IPS DF 19.7 (cell line): ENCODE data around the gene DSCAM.
"Not testable (repeated sequence)": the region's sequence is repeated elsewhere in the genome, so short reads cannot be mapped to it uniquely, and the experiment has no call there.

ENCODE experiments used
- DNase-seq: peaks from one replicate; pipeline ENCODE4 v3.0.0-alpha.2; 2013; ENCODE audit warnings: low read depth, low spot score

DSCAM gene

DNA sequence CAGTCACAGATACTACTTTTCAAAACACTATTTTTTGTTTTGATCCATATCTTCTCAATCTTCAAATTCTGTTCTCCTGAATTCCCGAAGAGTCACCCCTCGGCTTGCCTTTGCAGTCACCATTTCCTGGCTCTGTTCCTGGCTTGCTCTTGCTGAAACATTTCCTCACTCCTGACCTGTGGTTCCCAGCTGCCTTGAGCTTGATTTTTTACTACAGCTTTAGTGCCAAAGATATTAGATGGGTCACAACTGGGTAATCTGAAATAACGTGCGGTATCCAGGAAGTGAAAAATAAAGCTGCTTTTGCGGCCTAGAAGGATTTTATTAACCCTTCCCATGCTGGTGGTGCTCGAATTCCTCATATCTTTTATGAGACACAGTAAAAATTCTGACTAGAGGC is 660.9 kb downstream of the DSCAM start:
- no peak for DNase-seq

DNA sequence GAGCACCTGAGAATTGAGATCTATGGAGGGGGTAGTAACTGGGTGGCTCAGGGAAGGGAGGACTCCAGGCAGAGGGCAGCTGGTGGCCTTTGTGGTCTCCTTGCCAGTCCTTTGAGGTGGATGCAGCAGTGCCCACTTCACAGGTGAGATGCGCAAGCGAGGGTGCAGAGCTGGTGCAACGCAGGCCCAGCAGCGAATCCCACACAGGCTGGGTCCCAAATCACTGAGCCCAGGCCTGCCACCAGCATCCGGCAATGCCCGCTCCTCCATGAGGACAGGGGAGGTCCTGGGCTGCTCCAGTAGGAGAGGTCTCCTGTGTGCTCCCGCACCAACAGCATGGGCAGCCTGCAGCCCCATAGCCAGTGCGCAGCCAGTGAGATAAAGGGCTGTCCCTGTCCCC is 661.8 kb downstream of the DSCAM start:
- DNase-seq: no peak

DNA sequence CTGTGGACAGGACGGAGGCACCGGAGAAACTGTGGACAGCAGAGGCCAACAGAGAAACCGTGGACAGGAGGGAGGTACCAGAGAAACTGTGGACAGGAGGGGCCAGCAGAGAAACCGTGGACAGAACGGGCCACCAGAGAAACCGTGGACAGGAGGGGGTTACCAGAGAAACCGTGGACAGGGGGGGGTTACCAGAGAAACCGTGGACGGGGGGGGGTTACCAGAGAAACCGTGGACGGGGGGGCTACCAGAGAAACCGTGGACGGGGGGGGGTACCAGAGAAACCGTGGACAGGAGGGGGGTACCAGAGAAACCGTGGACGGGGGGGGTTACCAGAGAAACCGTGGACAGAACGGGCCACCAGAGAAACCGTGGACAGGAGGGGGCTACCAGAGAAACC is 664.5 kb downstream of the DSCAM start:
- DNase-seq: not testable (repeated sequence)

DNA sequence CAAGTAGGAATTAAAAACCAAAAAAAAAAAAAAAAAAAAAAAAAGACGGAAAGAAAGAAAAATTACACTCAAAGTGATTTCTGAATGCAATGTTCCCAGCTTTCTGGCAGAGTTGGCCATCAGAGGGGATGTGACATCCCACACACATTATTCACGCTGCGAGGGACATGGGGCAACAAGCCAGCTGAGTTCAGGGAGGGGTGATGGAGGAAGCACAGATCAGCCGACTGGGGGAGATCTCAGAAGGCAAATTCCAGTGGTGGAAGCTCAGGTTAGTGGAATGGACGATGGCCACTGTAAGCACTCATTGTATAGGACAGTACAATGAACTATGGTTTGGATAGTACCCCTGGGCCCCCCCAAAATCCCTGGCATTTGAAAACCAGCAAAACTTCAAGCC is 667.8 kb downstream of the DSCAM start:
- no peak for DNase-seq

DNA sequence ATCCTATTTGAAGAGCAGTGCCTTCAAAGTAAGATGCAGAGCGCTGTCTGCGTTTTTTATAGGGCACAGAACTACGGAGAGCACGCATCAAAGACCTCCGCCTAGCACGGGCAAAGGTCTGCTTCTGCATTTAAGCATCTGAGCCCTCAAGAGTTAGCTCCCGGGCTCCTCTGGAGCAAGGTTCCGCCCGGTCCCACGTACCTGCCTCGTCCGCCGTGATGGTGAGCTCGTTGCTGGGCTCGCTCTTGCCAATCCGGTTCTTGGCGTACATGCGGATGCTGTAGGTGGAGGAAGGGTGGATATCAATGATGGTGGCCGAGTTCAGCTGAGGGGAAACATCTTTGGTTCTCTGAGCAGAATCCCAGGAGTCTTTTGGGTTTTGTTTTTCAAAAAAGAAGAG is 668.2 kb downstream of the DSCAM start:
- no peak for DNase-seq

DNA sequence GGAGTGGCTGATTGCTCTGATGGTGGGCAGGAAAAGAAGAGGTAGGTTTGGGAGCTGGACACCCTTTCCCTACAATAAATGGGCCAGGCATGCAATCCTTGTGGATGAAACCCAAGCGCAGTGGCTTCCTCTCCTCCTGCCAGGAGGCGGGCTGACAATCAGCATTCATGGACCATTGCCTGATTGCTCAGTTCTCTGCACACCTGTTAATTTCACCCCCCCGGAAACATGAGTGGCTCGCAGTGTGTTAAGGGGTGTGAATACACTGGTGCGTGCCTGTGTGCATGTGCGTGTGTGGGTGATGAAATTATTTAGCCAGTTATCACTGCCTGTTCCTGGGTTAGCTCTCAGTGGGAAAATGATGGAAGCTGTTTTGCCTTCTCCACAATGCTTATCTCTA is 669.0 kb downstream of the DSCAM start:
- no peak for DNase-seq

GRCh38 chr21:40176724-40177123 is 670.2 kb downstream of the DSCAM start:
- no peak for DNase-seq

- DNase-seq: no peak
Measured at GRCh38 chr21:40173816-40174215, 673.1 kb downstream of the DSCAM start.

- DNase-seq: no peak
Measured at GRCh38 chr21:40169971-40170370, 677.0 kb downstream of the DSCAM start.

GRCh38 chr21:40166291-40166843 is 680.6 kb downstream of the DSCAM start:
- no peak for DNase-seq

- DNase-seq: no peak
Measured at GRCh38 chr21:40165773-40166070, 681.2 kb downstream of the DSCAM start.

DNA sequence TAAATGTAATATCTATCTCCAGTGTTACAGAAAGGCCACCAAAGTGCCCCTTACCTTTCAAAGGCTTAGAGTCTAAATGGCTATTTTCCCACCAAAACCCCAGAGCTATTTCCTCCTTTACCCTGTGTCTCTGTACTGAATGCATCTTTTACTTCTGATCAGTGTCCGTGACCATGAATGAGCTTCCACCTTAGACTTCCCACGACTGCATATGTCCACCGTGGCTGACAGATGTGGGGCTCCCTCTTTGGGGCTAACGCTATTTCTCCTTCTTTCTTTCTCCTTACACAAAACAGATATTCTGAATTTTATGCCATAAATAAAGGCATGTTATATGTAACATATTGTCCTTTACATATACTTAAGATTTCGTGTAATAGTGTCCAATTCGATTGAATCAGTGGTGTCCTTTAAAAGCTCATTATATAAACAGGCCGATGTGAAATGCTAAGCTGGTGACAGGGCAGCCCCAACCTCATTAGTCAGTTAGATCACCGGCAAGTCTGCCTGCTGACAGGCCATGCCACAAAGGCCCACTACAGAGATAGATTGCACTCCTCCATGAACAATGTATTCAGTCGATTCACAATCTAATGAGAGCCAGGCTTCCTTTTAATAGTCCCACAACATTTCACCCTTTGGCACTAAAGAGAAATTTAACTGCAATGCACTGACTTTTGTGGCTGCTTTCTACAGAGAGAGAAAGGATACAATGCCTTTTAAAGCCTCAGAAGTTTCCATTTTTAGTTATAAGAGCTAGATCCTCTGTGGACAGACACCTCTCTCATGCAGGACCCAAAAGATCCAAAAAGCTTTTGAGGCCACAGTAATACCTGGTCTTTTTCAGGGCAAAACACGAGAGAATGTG is 681.8 kb downstream of the DSCAM start:
- DNase-seq: no peak

GRCh38 chr21:40162075-40162474 is 684.9 kb downstream of the DSCAM start:
- DNase-seq: no peak

DNA sequence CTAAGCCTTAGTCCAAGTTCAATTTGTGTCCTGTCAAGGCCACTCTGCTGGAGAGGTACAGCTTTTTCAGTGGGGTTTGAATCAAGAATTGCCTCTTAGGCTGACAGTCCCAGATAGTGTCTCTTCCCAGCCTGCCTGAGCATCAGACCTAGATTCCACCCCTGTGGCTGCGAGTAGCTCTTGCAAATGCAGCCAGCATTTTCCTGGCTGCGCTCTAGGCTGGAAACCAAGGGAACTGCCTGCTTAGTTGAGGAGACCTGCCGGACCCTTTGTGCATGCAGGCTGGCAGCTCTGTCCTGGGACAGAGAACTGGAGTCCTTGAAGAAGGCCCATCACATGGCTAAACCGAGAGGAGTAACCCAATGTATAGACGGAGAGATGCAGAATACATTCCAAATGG is 686.0 kb downstream of the DSCAM start:
- DNase-seq: no peak

DNA sequence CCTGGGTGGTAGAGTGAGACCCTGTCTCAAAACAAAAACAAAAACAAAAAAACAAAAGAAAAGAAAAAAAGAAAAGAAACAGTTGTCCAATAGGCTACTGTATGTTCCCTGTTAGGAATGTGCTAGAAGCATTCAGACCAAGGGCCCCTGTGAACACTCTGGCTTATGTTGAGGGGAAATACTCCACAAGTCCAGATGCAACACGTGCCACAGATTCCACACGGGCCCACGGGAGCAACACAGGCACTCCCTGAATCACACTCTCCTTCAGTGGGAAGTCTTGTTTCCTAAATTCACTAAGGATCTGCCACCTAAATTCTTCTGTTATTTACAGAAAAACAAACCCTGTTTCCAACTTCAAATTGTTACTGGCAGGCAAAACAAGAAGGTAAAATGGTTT is 688.6 kb downstream of the DSCAM start:
- DNase-seq: no peak

GRCh38 chr21:40155563-40155962 is 691.4 kb downstream of the DSCAM start:
- no peak for DNase-seq

- no peak for DNase-seq
Measured at GRCh38 chr21:40153351-40153750, 693.6 kb downstream of the DSCAM start.

GRCh38 chr21:40152476-40152875 is 694.5 kb downstream of the DSCAM start:
- DNase-seq: no peak

GRCh38 chr21:40151611-40152010 is 695.3 kb downstream of the DSCAM start:
- no peak for DNase-seq

- no peak for DNase-seq
Measured at GRCh38 chr21:40146216-40146837, 700.6 kb downstream of the DSCAM start.

DNA sequence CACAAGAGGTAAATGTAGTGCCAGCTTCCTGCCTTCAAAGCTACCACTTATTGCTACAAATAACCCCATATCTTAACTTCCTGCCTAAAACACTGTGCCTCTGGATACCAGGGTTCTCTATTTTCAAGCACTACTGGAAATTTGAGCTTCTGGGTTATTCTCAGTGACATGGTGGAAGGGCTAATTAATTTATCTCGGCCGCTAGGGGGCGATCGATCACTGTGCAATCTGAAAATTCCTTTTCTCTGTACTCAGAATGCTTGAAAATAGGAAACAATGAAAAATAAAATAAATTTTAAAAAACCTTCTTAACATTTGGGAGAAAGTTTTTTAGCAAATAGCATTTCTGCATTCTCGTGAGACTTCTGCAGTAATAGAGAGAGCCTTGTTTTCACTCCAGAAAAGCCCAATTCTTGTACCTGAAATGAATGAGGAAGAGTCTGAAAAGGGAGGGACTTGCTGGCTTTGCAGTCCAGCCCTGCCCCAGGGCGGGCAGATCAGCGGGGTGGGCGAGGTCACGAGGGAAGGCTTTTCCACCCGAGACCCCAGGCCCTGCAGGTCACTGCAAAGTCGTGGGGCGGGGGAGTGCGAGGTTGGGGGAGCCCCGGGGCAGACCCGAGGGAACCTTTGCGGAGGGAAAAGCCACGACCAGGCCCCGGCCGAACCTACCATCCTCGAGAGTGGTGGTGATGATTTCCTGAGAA is 703.0 kb downstream of the DSCAM start:
- DNase-seq: no peak

GRCh38 chr21:40141621-40142020 is 705.3 kb downstream of the DSCAM start:
- no peak for DNase-seq

- no peak for DNase-seq
Measured at GRCh38 chr21:40140675-40141074, 706.3 kb downstream of the DSCAM start.
